ENCODE data around the gene SOX9.

Gene SOX9

DNA sequence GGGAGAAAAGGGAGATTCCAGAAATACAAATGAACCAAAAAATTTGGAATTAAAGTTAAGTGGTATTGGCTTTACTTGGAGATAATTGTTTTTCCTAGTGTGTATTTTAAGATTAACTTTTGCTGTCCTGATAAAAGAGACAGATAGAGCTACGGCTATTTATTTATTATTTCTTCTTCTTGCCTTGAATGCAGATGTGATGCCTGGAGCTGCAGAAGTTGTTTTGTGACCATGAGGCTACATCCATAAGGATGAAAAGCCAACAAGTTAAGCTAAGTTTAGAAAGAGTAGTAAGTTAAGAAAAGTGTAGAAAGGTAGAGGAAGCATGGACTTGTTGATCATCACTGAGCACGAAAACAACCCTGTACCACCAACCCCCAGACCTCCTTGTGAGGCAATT, 41.7 kb downstream of the SOX9 start:
- DNase-seq (ENCODE audit: low spot score), result no peak

GRCh38 chr17:72163474-72163873, 42.7 kb downstream of the SOX9 start:
- DNase-seq (ENCODE audit: low spot score), result no peak

GRCh38 chr17:72164158-72164739, 43.4 kb downstream of the SOX9 start:
- DNase-seq (ENCODE audit: low spot score), result no peak

- DNase-seq (ENCODE audit: low spot score), result no peak
Observed at GRCh38 chr17:72165192-72165866, 44.5 kb downstream of the SOX9 start.

GRCh38 chr17:72165867-72166439, 45.1 kb downstream of the SOX9 start:
- DNase-seq (ENCODE audit: low spot score), result no peak

DNA sequence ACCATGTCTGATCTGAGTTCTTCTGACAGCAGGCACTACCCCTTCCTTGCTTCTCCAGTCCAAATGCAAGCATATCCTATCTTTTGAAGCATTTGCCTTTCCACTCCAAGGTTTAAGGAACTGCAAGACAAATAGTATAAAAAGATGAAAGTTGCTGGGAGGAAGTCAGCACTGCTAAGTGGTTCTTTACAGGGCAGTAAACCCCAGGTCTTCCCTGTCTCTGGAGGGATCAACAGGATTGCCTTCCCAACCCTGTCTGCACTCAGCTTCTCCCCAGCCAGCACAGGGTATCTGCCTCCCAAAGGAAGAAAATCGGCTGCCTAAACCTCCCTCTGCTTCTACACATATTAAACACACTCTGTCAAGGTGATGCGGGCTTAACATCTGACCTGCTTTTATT, 46.8 kb downstream of the SOX9 start:
- no peak for DNase-seq (ENCODE audit: low spot score)

DNA sequence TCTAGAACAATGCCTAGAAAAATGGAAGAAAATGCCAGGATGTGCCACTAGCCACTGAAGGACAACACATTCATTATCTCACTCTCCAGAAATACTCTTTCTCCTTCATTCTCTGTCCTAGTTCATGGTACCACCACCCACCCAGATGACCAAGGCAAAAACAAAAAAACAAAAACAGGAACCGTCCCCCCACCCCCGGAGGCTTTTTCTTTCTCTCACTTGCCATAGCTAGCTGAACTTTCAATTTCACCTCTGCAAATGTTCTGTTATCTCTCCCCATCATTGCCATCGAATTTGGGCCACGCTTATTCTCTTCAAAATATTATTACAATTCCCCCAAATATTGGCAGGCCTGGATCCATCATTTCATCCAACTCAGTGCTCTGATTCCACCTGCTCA, 49.0 kb downstream of the SOX9 start:
- DNase-seq (ENCODE audit: low spot score), result no peak

DNA sequence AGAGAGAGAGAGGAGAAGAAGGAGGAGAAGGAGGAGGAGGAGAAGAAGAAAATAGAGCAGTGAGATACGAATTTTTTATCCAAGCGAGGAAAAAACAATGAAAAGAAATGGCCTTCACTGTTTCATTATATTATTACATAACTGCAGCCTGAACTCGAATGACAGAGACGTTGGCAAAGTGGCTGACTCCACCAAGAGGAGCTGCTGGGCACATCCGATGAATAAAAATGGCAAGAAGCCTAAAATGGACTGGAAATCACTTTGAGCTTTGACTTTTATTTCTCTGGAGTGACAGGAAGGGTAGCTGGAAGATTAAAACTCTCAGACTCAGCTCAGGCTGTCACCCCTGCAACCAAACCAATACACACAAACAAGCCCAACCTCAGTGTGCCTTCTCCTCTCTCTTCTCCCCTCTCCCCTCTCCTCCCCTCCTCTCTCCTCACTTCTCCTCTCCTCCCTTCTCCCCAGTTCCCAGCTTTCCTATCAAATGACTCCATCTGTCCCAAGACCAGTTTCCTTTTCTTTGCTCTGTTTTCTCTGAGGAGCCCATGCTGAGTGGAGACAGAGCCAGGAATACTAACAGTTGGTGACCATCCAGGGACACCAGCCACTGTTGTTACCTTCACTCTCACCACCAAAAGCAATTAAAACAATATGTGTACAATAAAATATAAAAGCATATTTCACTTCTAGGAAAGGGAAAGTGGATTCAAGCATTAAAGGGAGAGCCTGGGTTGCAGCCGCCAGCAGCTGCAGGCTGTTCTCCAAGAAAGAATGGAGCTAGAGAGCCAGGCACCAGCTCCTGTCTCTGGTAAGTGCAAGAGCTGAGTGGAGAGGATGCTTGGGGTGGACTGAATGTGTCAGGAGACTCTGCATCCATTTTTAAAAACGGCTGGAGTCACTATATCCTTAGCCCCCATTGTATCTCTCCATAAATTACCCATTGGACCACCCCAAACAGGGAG, 51.2 kb downstream of the SOX9 start:
- no peak for DNase-seq (ENCODE audit: low spot score)

GRCh38 chr17:72173499-72174116, 52.8 kb downstream of the SOX9 start:
- DNase-seq (ENCODE audit: low spot score), result no peak

GRCh38 chr17:72175263-72175662, 54.4 kb downstream of the SOX9 start:
- no peak for DNase-seq (ENCODE audit: low spot score)

All from iPS-NIHi11 (cell line).